IPS-18c (cell line): ENCODE measurements around the gene IL10.
"Not testable (repeated sequence)": the region's sequence is repeated elsewhere in the genome, so short reads cannot be mapped to it uniquely, and the experiment has no call there.

ENCODE experiments used
- H3K4me3 ChIP-seq: 2 replicates; pipeline ENCODE4 v1.7.0; 2013; ENCODE audit warnings: low read depth, mild to moderate bottlenecking, low read length, moderate library complexity; ENCODE audit not compliant: insufficient read depth
- H3K9me3 ChIP-seq: one replicate; pipeline ENCODE4 v1.6.1; 2013; ENCODE audit warnings: mild to moderate bottlenecking, low read length, moderate library complexity; ENCODE audit not compliant: control insufficient read depth, insufficient read depth

Gene IL10

DNA sequence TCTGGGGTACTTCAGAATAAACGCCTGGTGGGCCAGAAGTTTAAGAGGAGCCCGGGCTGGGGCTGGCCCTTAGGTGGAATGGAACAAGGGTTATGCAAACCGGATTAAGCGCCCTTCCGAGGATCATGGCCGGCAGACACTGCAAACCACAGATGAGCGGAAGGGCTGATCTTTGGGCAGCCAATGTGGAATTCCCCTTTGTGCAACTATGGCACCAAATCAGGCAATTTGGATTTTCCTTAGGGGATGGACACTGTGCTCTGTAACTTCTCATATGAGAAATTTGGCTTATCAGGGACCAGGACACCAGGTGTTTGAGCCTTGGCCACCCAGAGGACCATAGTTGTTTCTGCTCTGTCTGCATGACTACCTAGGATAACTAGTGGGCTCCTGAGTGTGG is 5.7 kb upstream of the IL10 start:
- no peak overlapping the region for H3K4me3 ChIP-seq
- peaks cover 2% of the 10 kb centered on the region for H3K9me3 ChIP-seq

DNA sequence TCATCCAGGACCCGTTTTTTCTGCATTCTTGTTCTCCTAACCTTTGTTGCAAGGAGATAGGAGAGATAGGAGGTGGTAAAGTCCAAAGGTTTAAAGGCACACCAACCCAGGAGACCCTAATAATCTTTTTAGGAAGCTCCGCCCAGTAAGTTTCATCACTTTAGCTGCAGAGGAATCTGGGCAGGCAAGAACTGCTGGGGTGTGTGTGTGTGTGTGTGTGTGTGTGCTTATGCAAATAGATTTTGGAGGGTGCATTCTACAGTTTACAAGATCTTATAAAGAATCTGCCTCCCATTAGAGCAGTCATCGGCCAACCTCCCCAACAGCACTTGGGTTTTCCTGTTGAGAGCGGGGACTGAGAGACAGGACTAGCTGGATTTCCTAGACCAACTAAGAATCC is 3.9 kb upstream of the IL10 start:
- H3K4me3 ChIP-seq: no peak overlapping the region
- peaks cover 2% of the 10 kb centered on the region for H3K9me3 ChIP-seq

DNA sequence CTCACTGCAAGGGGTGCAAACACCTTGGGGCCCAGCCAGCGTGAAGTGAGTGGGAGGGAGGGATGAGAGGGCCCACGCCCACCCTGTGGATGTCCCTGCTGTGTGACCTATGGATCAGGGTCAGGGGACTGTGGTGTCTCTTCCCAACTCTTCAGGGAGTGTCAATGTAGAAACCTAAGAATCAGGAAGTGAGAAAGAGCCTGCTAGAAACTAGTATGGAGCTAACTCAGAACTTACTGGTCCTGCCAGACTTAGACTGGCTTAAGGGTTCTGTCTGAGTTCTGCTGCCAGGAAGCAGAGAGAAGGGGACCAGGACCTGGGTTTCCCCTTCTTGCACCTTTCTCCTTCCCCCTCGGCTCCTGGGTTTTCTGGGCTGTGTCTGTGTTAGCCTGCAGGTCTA is 1.8 kb upstream of the IL10 start:
- H3K4me3 ChIP-seq: no peak overlapping the region
- H3K9me3 ChIP-seq: no peaks in the 10 kb centered on the region

DNA sequence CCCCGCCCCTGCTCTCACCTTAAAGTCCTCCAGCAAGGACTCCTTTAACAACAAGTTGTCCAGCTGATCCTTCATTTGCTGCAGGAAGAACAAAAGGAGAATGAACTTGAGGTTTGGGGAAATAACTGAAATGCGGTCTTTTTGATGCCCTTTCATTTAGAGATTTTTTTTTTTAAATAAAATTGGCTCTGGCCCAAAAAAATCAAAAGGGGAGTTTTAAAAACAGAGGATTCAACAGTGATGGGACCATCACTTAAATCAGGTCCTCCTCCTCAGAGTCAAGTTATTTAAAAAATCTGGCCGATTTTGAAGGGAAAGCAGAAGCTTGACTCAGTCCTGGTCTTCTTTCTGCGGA is 979 bp downstream of the IL10 start:
- no peaks in the 10 kb centered on the region for H3K9me3 ChIP-seq
- H3K4me3 ChIP-seq: no peak overlapping the region

- Histone ChIP-seq H3K9me3 (no peaks in the 10 kb centered on the region), H3K4me3 (no peak within 1 kb of the TSS)
Measured at GRCh38 chr1:206770531-206771337, 1.6 kb downstream of the IL10 start, which contains the start of gene IL19. IL19 (plus strand) TSS chr1:206770773; CDS start chr1:206836663, 65,890 bp downstream.

- Histone ChIP-seq H3K9me3 (no peaks in the 10 kb centered on the region), H3K4me3 (no peak overlapping the region)
Measured at GRCh38 chr1:206769304-206769731, 3.0 kb downstream of the IL10 start.

- Histone ChIP-seq H3K4me3 (no peak overlapping the region), H3K9me3 (no peaks in the 10 kb centered on the region)
Measured at GRCh38 chr1:206768472-206769303, 3.6 kb downstream of the IL10 start.

- Histone ChIP-seq H3K4me3 (no peak overlapping the region), H3K9me3 (no peaks in the 10 kb centered on the region)
Measured at GRCh38 chr1:206766251-206766856, 5.9 kb downstream of the IL10 start.

- not testable (repeated sequence) for H3K4me3 ChIP-seq, H3K9me3 ChIP-seq
Measured at GRCh38 chr1:206765771-206766170, 6.5 kb downstream of the IL10 start.

GRCh38 chr1:206762741-206763364 is 9.4 kb downstream of the IL10 start:
- not testable (repeated sequence) for H3K4me3 ChIP-seq, H3K9me3 ChIP-seq

DNA sequence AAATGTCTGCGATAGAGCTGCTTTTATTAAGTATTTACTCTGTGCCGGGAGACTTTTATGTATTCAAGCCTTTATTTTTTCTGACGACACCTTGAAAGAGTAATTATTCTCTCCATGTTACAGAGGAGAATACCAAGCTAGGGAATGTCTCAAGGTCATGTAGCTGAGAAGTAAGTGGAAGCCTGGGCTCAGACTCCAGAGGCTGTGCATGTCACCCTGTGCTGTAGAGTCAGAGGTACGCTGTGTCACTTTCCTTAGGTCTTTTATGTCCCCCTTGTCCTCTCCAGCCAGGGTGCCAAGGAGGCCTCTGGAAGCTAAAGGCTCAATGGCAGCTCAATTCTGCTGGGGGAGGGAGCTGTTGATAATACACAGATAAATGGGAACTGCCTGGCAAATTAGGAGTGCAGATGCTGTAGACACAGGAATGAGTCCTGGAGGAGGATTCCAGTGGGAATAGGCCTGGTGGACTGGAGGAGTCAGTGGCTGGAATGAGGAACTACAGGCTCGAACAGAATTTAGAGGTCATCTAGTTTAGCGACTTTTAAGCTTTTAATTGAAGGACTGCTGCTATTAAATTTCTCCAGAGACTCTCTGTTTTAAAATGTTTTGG is 11.0 kb downstream of the IL10 start:
- Histone ChIP-seq H3K4me3 (no peak overlapping the region), H3K9me3 (no peaks in the 10 kb centered on the region)

- H3K9me3 ChIP-seq: no peaks in the 10 kb centered on the region
Measured at GRCh38 chr1:206760590-206760989, 11.7 kb downstream of the IL10 start.

DNA sequence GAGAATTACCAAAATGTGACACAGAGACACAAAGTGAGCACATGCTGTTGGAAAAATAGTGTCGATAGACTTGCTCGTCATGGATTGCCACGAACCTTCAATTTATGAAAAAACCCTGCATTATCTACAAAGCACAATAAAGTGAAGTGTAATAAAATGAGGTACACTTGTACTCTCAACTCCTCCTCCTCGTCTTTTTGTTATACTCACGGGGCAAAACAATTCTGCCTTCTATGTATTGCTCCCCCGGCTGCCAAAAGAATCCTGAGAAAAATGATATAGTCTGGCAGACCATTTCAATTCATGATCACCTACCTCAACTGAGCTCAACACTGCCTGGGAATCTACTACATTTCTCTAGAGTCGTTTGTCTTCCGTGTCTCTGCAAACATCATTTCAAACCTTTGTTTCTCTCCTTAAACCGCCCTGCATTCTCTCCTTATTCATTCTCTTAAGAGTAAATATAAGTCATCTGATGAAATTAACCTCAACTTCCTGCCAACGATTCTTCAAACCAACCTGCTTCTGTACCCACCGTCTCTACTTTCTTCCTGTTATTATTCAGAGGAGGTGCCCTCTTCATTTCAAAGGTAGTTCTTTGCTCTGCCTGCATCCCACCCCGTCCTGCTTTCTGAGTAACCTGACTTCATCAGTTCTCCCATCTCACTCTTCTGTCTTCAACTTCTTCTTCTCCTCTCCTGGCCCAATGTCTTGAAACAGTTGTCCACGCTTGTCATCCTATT is 14.6 kb downstream of the IL10 start:
- Histone ChIP-seq H3K9me3 (no peaks in the 10 kb centered on the region), H3K4me3 (no peak overlapping the region)

More at GRCh38 chr1:206760590-206760989, 11.7 kb downstream of the IL10 start:
- no peak overlapping the region for H3K4me3 ChIP-seq

DNA sequence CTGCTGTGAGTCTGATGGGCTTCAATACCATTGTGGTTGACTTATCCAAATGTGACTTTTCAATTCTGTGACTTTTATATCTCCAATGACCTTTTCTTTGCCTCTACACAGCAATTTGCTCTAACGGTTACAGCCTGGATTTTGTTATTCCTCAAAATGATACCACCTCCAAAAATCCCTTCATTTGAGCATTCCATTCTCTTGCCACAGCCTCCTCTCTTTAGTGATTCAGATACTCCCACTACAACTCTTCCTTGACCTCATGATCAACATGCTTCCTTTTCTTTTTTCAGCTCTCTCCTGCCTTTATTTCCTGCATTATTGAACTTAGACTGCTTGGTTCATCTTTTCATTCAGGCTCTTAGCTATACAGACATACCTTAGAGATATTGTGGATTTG is 18.3 kb downstream of the IL10 start:
- Histone ChIP-seq H3K9me3 (no peaks in the 10 kb centered on the region), H3K4me3 (no peak overlapping the region)

- H3K9me3 ChIP-seq: no peaks in the 10 kb centered on the region
- no peak overlapping the region for H3K4me3 ChIP-seq
Measured at GRCh38 chr1:206753141-206753540, 19.2 kb downstream of the IL10 start.

- no peak overlapping the region for H3K4me3 ChIP-seq
- H3K9me3 ChIP-seq: no peaks in the 10 kb centered on the region
Measured at GRCh38 chr1:206752481-206752880, 19.8 kb downstream of the IL10 start.
